H1 (cell line): ENCODE data around the gene ZAP70. TPM values are rescaled to one million over a fixed set of nuclear protein-coding genes. Genes with fewer than 3 reads are reported as not detected.

ENCODE experiments used
- SUZ12 ChIP-seq: fragments of 200-600 bp; sonication (generic); IDR thresholded peaks from 2 replicates; pipeline ENCODE4 v1.6.1; 2012; ENCODE audit warnings: mild to moderate bottlenecking, inconsistent platforms, low read length, moderate library complexity, mixed read lengths
- polyA plus RNA-seq, 7 experiments: library from polyadenylated mRNA; depleted of rRNA in 3 of 7; stranded (reverse) in 5 of 7; unstranded in 2 of 7; fragments of >200 nt in 5 of 7; fragments of 200-250 nt in 2 of 7; gene quantifications; 1 replicate in 5 of 7; 2 replicates in 1 of 7; 4 replicates in 1 of 7; pipeline versions ENCODE4 v1.2.1 to v1.2.3, GENCODE V29; 2011 to 2013; ENCODE audit warnings: missing spikeins in 2 of 7, mixed read lengths in 2 of 7
- total RNA-seq: library from RNA; stranded (reverse); fragmentation: NEBNext Ultra II Directional; extraction: Animal tissue kit (Norgen Biotek cat#: 25700); gene quantifications from 2 replicates; pipeline ENCODE4 v1.2.1, GENCODE V29; 2021
- TF ChIP-seq, protein P1 (sequence below), 3 experiments: IDR thresholded peaks; 1 replicate in 2 of 3; 2 replicates in 1 of 3; pipeline versions ENCODE4 v1.5.1 to v1.6.1; 2011; ENCODE audit warnings: low read length in 3 of 3, mild to moderate bottlenecking in 3 of 3, inconsistent platforms in 2 of 3, low read depth in 1 of 3, moderate library complexity in 1 of 3; ENCODE audit not compliant: insufficient read depth in 1 of 3; ENCODE audit errors: control extremely low read depth in 1 of 3

ZAP70 gene
- total and polyA plus RNA-seq, 2 of the 8 experiments (the other 6 are each of a cell fraction or from before 2014, with no cell fraction given): 0.15 TPM; not detected in 1

DNA sequence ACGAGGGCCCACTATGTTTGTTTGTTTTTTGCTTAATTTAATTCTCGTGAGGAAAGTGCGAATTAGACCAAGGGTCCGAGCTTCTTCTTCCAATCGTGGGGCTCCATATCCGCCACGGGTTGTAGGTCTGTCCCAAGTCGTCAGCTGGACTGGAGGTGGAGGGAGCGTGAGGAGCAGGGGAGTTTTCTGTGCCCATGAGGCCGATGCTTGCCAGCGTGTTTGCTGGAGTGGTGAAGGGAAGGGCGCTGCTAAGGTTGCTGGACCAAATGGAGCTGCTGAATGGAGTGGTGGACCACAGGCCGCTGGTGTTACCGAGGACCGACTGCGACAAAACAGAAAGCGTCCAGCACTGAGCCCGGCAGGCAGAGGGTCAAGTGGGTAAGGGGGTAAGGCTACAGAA is 43.7 kb downstream of the ZAP70 start (continued):
- TF ChIP-seq, protein P1, sequence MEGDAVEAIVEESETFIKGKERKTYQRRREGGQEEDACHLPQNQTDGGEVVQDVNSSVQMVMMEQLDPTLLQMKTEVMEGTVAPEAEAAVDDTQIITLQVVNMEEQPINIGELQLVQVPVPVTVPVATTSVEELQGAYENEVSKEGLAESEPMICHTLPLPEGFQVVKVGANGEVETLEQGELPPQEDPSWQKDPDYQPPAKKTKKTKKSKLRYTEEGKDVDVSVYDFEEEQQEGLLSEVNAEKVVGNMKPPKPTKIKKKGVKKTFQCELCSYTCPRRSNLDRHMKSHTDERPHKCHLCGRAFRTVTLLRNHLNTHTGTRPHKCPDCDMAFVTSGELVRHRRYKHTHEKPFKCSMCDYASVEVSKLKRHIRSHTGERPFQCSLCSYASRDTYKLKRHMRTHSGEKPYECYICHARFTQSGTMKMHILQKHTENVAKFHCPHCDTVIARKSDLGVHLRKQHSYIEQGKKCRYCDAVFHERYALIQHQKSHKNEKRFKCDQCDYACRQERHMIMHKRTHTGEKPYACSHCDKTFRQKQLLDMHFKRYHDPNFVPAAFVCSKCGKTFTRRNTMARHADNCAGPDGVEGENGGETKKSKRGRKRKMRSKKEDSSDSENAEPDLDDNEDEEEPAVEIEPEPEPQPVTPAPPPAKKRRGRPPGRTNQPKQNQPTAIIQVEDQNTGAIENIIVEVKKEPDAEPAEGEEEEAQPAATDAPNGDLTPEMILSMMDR (IDR thresholded peaks at IDR 0.05; ENCODE audit: control extremely low read depth in 1 of 3, insufficient read depth in 1 of 3, low read depth in 1 of 3, low read length in 3 of 3): no peak
- no peak for TF ChIP-seq SUZ12
